Activated T-cell treated with anti-CD3 and anti-CD28 coated beads, Interleukin-2, amount 50 U/mL, for 48 hours (primary cell): ENCODE measurements around the gene LEMD3.

ENCODE experiments used
- DNase-seq, 2 experiments: peaks; one replicate each; pipeline ENCODE4 v3.0.0-alpha.2; 2020

Gene LEMD3

DNA sequence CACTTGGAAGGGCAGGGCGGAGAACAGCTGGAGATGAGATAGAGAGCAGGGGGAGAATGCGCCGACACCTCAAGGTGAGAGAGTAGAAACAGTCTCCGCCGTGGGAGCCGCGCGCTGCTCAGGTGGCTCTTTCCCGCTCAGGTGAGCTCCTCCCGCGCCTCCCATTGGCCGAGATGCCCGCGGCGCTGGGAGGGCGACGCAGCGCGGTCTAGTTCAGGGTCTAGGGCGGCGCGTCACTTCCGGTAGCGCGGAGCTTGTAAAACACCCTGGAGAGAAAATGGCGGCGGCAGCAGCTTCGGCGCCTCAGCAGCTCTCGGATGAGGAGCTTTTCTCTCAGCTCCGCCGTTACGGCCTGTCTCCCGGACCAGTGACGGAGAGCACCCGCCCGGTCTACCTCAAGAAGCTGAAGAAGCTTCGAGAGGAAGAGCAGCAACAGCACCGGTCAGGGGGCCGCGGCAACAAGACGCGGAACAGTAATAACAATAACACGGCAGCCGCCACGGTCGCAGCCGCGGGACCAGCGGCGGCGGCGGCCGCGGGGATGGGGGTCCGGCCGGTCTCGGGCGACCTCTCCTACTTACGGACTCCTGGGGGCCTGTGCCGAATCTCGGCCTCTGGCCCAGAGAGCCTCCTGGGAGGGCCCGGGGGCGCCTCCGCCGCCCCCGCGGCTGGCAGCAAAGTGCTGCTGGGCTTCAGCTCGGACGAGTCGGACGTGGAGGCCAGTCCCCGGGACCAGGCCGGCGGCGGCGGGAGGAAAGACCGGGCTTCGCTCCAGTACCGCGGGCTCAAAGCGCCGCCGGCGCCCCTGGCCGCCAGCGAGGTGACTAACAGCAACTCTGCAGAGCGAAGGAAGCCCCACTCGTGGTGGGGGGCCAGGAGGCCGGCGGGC, at the start of gene LEMD3:
LEMD3 (plus strand) TSS at position 264 of the 889 bp plus-strand sequence; CDS start at position 278, 14 bp downstream.
- DNase-seq = peak; percentile 92 to 94

DNA sequence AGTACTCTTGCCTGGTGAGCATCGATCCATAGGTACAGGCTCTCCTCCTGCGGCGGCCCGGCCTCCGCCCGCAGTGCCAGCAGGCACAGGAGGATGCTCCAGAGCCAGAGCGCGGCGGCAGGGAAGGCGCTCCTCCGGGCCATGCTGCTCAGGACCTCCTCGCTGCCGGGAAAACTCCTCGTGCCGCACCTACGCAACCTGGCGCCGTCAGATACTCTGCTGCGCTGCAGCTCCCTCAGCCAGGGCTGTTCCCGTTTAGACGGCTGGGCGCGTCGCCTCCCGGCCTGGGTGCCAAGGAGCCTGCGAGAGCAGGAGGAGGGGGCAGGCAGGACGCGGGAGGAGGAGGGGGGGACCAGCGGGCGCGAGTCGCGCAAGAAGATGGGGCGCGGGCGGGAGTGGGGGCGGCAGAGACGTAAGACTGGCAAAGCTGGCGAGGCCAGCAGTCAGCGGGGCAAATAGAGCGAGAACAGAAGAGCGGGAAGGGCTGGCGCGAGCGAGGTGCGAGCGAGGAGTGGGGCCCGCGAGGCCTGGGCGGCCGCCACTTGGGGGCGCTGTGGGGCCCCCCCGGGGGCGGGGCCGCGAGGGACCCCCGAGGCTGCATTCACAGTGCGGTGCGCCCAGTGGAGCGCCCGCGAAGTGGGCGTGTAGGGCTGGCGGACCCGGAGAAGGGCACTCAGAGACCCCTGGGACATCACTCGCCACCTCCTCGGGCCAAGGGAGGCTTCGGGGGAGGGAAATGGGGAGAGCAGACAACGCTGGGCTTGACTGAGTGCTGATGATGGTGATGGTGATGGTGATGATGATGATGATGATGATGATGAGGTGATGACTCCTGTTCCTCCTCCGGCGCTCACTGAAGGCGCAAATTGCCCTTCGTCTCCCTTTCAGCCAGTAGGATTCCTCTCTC, 48.1 kb upstream of the LEMD3 start, which contains the start of gene WIF1:
WIF1 (minus strand) TSS at position 257 of the 907 bp plus-strand sequence; CDS start at position 143, 114 bp downstream.
- peak; percentile 51 to 55 for DNase-seq

DNA sequence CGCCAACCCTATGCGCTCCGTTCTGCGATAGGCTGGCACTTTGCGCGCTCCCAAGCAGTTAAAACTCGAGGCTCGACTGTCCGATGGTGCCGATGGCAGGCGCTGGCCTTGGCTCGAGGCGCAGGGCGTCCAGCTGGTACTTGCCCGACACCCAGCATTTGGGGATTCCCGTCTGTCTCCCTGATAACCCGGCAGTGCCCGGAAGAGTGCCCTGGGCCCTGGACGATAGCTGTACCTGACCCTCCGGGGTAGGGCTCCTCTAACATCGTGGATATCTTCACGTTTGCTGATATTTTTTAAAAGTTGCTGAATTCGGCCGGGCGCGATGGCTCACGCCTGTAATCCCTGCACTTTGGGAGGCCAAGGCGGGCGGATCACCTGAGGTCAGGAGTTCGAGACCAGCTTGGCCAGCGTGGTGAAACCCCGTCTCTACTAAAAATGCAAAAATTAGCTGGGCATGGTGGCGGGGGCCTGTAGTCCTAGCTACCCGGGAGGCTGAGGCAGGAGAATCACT, 47.4 kb upstream of the LEMD3 start:
- DNase-seq = no peak

DNA sequence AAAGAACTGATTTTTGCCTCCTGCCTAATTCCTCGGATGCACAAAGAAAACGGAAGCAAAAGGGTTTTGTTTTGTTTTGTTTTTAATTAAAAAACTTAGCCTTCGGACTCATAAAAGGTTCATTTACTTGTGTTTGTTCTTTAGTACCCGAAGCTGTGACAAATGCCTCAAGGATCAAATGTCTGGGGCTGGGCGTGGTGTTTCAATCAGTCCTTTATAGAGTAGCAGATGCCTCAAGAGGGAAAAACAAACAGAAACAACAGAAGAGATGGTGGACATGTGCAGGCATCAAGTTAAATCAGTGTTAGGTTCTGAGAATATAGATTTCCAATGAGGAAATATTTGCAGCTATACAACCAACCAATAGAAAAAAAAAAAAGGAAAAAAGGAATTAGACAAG, 46.7 kb upstream of the LEMD3 start:
- DNase-seq = no peak

DNA sequence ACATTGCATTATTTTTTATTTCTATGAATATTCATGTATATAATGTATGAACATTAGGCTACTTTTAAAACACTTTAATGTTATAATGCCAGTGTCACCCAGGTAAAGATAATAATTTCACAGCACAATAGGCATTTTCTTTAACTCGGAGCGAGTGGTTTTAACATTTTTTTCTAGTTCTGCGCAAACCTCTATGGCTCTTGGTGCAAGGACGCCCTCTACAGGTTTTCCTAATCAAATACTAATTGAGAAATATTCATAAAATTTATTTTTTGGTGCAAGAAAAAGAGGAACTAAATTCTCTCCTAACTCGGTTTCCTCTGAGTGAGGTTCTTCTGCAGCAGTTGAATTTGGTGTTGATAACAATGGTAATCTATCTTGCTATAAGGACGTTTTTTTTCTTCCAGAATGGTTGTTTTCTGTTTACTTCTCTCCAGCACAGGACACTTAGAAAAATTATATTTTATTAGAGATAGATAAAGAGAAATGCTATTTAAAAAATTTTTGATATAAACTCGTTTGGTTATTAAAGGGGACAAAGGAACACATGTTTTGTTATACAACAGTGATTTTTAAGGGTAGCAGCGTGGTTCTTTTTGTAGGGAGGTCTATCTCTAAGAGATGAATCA, 45.8 kb upstream of the LEMD3 start:
- peak in 1 of 2 experiments; percentile 21 for DNase-seq

DNA sequence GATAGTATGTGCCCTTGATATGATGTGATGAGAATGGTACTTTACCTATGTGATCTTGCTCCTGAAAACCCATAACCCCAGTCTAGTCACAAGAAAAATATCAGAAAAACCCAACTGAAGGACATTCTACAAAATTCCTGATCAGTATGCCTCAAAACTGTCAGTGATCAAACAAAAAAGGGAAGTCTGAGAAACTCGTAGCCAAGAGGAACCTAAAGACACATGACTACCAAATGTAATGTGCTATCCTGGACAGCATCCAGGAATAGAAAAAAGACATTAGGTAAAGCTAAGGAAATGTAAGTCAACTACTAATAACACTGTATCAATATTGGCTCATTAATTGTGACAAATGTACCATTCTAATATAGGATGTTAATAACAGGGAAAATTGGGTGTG, 44.1 kb upstream of the LEMD3 start:
- DNase-seq = no peak

DNA sequence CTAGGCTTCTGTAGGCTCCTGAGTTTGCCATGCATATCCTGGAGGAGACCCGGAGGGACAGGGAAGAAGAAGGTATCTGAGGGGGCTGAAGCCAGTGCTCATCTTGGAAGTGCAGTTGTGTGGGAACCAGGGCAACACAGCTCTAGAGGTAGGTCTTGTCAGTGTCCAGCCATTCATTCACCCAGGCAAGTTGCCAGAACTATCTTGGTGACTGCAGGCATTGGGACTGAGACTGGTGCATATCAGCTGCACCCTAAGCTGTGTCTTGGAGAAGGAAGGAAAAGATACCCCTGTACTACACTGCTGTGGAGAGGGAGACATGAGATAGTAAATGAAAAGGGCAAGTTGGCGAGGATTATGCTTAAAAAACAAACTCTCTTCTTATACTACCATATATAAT, 43.4 kb upstream of the LEMD3 start:
- no peak for DNase-seq

DNA sequence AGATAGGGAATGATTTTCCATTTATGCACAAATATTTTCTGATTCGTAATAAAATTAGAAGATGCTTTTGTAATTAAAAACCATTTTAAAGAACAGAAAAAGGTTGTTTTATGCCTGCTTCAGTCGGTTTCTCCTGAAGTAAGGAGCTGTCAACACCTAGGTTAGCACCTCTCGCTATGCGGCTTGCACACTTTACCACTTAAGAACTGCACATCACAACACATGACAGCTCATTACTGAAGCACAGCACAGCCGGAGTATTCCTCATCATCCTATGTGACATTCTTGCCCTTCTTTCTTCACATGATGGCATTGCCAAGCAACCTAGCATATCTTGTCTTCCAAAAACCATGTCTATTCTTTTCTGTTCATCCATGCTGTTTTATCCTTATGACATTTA, 42.9 kb upstream of the LEMD3 start:
- DNase-seq = no peak

DNA sequence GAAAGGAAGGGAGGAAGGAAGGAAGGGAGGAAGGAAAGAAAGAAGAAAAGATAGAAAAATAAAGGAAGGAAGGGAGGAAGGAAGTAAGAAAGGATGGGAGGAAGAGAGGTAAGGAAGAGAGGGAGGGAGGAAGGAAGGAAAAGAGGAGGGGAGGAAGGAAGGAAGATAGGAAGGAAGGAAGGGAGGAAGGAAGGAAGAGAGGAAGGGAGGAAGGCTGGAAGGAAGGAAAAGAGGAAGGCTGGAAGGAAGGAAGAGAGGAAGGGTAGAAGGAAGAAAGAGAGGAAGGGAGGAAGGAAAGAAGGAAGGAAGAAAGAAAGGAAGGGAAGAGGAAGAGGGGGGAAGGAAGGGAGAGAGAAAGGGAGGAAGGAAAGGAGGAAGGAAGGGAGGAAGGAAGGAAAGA, 35.5 kb upstream of the LEMD3 start:
- DNase-seq = no peak

DNA sequence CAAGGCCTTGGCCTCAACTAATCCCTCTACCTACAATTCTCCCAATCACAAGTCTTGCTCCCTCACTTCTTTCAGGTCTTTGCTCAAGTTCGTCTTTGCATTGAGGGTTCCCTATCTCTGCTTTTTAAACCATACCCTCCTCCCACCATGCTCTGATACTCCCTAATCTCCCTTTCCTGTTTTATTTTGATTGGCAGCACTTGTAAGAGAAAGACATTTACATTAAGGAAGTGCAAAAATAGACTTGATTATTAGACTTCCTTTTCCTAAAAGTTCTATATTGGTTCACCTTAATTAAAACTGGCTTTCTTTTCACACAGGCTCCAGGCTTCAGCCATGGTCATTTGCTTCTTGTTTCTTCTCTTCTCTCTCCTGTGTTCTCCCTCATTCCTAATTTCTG, 30.0 kb upstream of the LEMD3 start:
- DNase-seq = no peak

DNA sequence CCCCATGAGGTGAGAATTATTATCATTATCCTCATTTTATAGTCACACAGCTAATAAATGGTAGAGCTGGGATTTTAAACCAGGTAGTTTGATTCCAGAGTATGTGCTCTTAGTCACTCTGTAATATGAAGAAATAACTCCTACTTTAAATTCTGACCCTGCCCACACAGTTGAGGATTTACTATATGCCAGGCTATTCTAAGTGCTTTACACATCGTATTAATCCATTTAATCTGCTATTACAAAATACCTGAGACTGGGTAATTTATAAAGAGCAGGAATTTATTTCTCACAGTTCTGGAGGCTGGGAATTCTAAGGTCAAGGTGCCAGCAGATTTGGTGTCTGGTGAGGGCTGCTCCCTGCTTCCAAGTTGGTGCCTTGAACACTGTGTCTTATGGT, 28.6 kb upstream of the LEMD3 start:
- no peak for DNase-seq

DNA sequence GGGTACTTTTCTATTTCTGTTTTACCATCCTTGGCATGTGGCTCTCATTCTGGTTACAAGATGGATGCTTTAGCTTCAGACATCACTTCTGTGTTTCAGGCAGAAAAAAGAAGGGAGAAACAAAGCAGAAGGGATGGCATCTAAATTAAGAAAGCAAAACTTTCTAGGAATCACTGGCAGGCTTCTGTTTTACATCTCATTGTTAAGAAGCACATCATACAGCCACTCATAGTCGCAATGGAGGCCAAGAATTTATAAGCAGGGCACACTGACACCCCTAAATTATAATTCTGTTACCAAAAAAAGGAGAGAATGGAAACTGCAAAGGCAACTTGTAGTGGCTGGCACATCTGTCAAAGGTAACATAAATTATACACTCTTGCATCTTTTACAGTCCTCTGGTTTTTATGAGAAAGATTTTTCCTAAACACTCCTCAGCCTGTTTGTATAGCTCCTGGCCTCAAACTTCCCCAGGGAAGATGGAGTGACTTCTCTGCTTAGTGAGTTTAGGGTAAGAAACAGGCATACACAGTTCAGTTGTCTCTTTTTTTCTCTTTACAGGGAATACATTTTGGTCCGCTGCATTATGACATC, 22.0 kb upstream of the LEMD3 start:
- no peak for DNase-seq

DNA sequence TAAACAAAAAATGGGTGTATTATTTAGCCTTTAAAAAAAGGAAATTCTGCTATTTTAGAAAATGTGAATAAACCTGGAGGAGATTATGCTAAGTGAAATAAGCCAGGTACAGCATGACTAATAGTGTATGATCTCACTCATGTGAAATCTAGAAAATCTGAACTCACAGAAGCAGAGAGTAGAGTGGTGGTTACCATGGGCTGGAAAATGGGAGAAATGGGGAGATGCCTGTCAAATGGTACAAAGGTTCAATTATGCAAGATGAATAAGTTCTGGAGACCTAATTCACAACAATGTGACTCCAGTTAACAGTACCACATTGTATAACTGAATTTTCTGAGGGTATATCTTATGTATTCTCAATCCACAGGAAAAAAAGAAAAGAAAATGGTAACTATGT, 17.4 kb upstream of the LEMD3 start:
- no peak for DNase-seq

DNA sequence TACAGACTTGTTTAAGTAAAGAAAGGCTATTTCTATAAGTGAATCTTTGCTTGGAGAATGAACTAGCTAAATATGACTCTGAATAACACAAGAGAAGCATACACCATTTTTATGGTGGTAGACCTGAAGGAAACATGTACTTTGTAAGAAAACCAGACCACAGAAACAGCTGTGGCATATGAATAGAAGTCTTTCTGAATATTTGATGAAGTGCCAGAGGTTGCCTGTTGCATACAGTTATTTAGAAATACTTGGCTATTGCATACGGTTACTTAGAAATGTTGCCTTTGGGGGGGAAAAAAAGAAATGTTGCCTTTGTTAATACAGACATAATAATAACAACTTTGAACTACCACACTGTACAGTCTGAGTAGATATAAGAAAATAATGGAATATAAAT, 16.8 kb upstream of the LEMD3 start:
- DNase-seq = no peak

DNA sequence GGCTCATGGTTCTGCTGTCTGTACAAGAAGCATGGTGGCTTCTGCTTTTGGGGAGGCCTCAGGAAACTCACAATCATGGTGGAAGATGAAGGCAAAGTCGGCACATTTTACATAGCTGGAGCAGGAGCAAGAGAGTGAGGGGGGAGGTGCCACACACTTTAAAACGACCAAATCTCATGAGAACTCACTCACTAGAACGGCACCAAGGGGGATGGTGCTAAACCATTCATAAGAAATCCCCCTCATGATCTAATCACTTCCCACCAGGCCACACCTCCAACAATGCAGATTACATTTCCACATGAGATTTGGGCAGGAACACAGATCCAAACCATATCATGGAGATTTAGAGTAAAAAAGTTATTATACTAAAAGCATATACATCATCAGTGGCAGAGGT, 13.6 kb upstream of the LEMD3 start:
- peak; percentile 19 to 25 for DNase-seq

DNA sequence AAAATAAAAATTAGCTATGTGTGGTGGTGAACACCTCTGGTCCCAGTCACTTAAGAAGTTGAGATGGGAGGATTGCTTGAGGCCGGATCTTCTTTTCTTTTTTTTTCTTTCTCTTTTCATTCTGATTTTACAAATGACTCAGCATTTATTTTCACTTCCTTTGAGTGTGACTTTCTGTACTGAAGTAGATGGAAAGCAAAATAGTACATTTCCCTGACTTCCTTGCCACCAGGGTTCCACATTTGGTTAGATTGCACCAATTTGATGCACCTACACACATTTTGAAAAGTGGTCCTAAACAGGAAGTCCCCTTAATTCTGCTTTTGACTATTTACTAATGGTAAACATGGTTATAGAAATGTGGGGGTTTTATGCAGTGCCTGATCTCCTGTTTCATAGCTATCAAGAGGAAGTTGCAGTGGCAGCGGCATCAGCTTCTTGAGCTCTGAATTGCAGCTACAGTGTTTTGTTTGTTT, 13.0 kb upstream of the LEMD3 start:
- peak; percentile 18 to 20 for DNase-seq

DNA sequence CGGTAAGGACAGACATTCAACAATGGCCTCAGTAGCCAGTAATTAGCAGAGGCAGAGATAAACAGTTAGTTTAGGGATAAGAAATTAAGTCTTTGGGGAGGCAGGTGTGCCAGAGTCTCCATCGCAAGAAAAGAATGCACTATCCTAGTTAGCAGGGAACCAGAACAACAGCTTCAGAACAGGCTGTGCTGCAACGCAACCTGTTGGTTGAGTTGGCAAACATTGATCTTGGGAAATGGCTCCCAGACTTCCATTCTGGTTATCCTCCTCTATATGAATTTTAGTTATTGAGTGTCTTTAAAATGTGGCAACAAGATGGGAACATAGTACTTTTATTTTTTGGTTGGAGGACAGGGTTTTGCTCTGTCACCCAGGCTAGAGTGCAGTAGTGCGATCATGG, 12.3 kb upstream of the LEMD3 start:
- DNase-seq = no peak

DNA sequence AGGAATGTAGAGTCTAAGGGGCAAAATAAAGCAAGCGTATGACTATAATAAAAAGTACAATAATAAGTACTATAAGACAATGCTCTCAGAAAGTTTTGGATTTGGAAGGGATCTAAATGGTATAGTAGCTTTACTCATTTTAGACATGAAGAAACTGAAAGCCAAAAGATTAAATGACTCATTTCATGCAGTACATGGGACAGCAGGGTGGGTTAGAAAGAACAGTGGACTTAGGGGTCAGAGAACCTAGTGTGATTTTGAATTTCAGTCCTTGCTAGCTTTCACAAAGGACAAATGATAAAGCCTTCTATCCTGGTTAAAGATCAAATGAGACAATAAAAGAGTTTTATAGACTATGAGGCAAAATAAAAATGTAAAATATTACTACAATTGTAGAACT, 6.8 kb upstream of the LEMD3 start:
- no peak for DNase-seq

DNA sequence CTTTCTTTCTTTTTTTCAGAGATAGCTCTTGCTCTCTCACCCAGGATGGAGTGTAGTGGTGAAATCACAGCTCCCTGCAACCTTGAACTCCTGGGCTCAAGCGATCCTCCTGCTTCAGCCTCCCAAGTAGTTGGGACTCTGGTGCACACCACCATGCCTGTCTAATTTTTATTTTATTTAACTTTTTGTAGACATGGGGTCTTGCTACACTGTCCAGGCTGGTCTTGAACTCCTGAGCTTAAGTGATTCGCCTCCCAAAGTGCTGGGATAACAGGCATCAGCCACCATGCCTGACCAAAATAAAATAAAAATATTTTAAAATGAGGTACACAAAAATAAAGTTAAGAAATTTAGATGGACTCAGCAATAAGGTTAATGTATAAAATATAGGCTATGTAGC, 5.1 kb upstream of the LEMD3 start:
- DNase-seq = no peak

DNA sequence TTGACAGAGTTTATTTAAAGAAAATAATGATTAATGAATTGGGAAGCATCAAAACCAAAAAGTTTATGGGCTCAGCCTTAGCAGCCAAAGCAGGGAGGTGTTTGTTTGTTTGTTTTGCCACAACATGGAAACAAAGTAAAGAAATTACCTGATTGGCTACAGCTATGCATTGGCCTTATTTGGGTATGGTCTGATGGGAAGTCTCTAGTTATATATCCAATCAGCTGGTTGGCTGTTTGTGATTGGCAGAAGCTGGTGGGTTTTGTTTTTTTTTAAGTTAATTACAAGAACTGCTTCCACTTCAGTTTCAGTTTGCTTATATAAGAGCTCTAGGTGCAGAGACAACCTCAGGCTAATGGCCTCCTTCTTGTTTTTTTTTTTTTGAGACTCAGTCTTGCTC, 4.6 kb upstream of the LEMD3 start:
- no peak for DNase-seq

DNA sequence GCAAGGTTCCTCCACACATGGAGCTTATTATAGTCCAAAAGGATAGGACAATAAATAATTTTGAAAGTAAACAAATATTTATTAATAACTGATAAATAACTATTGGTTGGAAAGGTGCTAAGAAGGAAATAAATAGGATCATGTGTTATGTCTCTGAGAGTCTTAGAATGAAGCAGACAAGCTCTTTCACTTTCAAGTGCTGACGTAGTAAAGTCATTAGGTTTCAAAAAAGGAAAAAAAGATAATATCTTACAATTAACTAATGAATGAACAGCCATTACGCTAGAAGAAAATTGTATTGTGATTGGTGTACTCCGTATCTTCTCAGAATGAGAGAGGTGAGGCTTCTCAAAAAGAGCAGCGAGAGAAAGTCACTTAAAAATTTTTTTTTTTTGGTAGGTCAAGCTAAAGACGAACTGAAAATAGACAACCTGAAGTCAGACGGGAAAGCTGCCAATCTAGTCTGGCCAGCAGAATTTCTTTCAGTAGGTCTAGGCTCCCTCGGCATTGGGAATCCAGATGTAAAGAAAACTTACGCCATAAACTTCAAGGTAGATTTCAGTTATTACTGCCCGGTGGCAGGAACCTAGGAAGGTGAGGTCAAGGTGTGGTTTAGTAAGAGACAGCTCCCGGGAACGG, 583 bp upstream of the LEMD3 start:
- DNase-seq = no peak
